Retinal pigment epithelial cell (primary cell): ENCODE measurements around the gene FRMD4A.
"Not testable (repeated sequence)": the region's sequence is repeated elsewhere in the genome, so short reads cannot be mapped to it uniquely, and the experiment has no call there.

Experiments
- DNase-seq: peaks from one replicate; pipeline ENCODE4 v3.0.0-alpha.2; 2010; ENCODE audit warnings: low read depth
- H3K4me3 ChIP-seq: 2 replicates; pipeline ENCODE4 v1.5.1; 2011; ENCODE audit warnings: mild to moderate bottlenecking, low read length, control low read depth, moderate library complexity
- TF ChIP-seq, protein P1 (sequence below): conservative IDR thresholded peaks from 2 replicates; pipeline ENCODE4 v1.5.1; 2011; ENCODE audit warnings: low read depth, low read length, control low read depth, inconsistent platforms

FRMD4A gene

DNA sequence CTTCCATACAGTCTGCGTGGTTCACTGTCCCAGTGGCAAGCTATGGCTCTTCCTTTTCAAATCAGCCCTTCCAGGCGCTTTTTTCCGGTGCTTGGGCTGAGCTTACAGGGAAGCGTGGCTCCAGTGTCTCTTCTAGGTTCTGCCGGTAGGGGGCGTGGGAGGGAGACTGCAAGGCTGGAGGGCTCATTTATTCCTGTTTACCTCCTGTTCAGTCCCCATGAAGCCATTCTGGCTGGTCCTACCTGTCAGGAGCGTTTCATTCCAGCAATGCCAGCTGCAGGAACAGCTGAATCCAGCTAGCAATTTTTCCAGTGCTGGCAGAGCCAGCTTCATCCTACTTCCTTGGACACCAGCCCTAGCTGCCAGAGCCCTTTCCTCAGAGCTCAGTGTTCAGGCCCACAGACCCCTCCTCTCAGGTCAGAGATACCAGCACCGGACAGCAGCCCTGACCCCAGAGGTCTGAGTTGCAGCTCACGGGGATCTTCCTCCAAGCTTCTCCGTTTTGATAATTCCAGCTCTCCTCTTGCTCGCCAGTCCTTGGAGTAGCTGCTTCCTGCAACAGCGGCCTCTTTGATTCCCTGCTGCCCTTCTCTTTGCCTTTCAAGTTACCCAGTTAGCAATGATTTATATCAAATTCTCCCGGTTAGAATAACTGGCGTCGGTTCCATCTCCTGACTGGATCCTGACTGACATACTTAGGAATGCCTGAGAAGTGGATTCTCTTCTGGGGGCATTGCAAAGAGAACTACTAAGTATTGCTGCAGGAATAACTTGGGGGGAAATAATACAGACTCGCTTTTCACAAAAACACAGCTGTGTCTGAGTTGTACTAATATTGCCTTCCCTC, 129.8 kb downstream of the FRMD4A start:
- H3K4me3 ChIP-seq, result no peak overlapping the region
- no peak for DNase-seq
- TF ChIP-seq, protein P1, sequence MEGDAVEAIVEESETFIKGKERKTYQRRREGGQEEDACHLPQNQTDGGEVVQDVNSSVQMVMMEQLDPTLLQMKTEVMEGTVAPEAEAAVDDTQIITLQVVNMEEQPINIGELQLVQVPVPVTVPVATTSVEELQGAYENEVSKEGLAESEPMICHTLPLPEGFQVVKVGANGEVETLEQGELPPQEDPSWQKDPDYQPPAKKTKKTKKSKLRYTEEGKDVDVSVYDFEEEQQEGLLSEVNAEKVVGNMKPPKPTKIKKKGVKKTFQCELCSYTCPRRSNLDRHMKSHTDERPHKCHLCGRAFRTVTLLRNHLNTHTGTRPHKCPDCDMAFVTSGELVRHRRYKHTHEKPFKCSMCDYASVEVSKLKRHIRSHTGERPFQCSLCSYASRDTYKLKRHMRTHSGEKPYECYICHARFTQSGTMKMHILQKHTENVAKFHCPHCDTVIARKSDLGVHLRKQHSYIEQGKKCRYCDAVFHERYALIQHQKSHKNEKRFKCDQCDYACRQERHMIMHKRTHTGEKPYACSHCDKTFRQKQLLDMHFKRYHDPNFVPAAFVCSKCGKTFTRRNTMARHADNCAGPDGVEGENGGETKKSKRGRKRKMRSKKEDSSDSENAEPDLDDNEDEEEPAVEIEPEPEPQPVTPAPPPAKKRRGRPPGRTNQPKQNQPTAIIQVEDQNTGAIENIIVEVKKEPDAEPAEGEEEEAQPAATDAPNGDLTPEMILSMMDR, result peak; percentile 58

- DNase-seq, H3K4me3 ChIP-seq: not testable (repeated sequence)
Measured at GRCh38 chr10:14199098-14199497, 131.6 kb downstream of the FRMD4A start.

GRCh38 chr10:14198078-14198477, 132.6 kb downstream of the FRMD4A start:
- no peak for DNase-seq
- TF ChIP-seq, protein P1, result no peak
- H3K4me3 ChIP-seq, result no peak overlapping the region

DNA sequence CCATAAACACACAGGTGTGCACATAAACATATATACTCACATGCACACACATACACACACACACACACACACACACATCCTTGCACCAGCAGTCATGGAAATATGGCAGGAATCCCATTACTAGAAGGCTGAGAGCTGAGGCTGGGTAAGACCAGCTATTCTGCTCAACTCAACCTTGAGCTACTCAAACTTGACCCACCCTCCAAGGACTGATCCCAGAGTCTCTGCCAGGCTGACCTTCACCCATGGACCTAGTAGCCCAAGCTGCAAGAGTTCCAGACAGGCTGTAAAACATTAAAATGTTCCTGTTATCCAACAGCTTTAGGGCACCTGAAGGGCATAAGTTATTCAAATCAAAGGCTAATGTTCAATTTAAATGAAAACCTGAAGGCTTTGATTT, 134.6 kb downstream of the FRMD4A start:
- TF ChIP-seq, protein P1, result no peak
- no peak for DNase-seq
- H3K4me3 ChIP-seq, result no peak overlapping the region

DNA sequence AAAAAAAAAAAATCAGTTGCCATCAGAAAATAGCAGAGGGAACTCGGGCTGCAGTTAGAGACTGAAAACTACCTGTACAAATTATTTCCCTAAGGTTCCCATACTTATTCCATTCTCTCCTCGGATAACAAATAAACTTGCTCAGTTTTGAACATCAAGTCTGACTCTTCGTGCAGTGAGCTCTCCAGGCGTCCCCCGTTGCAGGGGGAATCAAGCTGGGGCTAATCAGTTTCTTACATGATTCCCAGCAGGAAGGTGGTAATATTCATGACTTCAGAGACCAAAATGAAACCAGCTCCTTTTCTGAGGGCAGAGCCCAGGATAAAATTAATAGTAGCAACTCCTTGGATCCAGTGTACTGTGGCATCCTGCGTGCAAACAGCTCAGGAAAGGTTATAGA, 135.3 kb downstream of the FRMD4A start:
- no peak overlapping the region for H3K4me3 ChIP-seq
- no peak for DNase-seq
- TF ChIP-seq, protein P1, result no peak

DNA sequence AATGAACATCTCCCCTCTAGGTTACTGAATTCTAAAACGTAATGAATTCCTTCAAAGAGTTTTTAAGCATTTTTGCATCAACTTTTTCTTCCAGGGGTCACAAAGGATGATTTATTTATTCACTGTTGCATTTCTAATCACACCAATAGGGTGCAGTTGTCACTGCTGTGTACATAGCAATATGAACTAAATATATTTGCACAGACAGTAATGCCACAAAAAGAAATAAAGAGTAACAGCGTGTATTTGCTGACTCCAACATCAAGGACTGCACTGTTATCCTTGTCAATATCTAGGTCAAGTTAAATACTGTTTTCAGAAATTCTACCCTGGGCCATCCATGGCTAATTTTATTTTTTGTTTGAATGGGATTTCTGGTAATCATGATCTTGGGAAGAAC, 138.0 kb downstream of the FRMD4A start:
- TF ChIP-seq, protein P1, result no peak
- DNase-seq, result no peak
- H3K4me3 ChIP-seq, result no peak overlapping the region

DNA sequence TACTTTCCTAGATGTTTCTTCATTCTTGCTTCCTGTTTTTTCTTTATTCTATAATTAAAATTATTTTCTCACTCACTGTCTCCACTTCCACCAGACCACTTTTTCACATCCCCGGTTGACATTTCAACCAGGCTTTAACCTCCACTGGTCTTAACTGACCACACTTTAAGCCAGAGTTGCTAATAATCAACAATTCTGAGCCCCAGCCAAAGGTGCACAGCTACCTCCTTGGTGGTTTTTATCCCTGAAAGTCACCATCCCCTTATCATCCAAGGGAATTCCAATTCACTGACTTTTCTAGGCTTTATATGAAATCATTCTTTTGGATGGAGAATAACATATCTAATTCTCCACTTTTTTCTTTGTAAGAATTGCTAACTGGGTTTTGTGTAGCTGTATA, 138.9 kb downstream of the FRMD4A start:
- no peak for DNase-seq
- TF ChIP-seq, protein P1, result no peak
- H3K4me3 ChIP-seq, result no peak overlapping the region
